Bronchial epithelial cell (primary cell): Measurements from ENCODE around the gene GNAS-AS1. TPM values are rescaled to one million over a fixed set of nuclear protein-coding genes. Genes with fewer than 3 reads are reported as not detected.
A peak's percentile ranks its signal among the peaks of the same experiment; 100 is the strongest.

Source experiments
- DNase-seq: peaks from one replicate; pipeline ENCODE4 v3.0.0-alpha.2; 2010; ENCODE audit warnings: low read depth
- FAIRE-seq: peaks from 2 replicates; lab custom pipeline; 2011; peaks lifted over from hg19 to GRCh38; lab: Jason Lieb, UNC
- H3K27me3 ChIP-seq: 2 replicates; pipeline ENCODE4 v1.5.1; 2011; ENCODE audit warnings: low read length; ENCODE audit not compliant: control insufficient read depth, insufficient read depth
- H3K36me3 ChIP-seq: 2 replicates; pipeline ENCODE4 v1.5.1; 2011; ENCODE audit warnings: low read length; ENCODE audit not compliant: control insufficient read depth, insufficient read depth
- H3K4me3 ChIP-seq: 2 replicates; pipeline ENCODE4 v1.5.1; 2011; ENCODE audit warnings: mild to moderate bottlenecking, low read depth, low read length, control low read depth
- CTCF ChIP-seq: IDR thresholded peaks from 2 replicates; pipeline ENCODE4 v1.5.1; 2011; ENCODE audit warnings: mild to moderate bottlenecking, moderate library complexity, low read length, control low read depth, inconsistent platforms; ENCODE audit not compliant: insufficient read depth, severe bottlenecking
- total RNA-seq: library from RNA; depleted of rRNA; stranded (reverse); fragments of >200 nt; gene quantifications from 2 replicates; pipeline ENCODE4 v1.2.1, GENCODE V29; 2014

GNAS-AS1 gene
- total RNA-seq, 1 donor from 2014 or later, result 1.3 TPM

- no peaks in the 10 kb centered on the region for H3K36me3 ChIP-seq
- no peak for TF ChIP-seq CTCF
- H3K4me3 ChIP-seq, result no peak overlapping the region
- FAIRE-seq (no peak), DNase-seq (no peak)
- H3K27me3 ChIP-seq, result no peaks in the 10 kb centered on the region
Observed at GRCh38 chr20:58871533-58872102, 20.9 kb upstream of the GNAS-AS1 start.

- Histone ChIP-seq H3K4me3 (no peak overlapping the region), H3K27me3 (no peaks in the 10 kb centered on the region), H3K36me3 (no peaks in the 10 kb centered on the region)
- no peak for FAIRE-seq
- DNase-seq, result peak; percentile 43
- peak; percentile 90 for TF ChIP-seq CTCF
Observed at GRCh38 chr20:58870293-58871014, 19.8 kb upstream of the GNAS-AS1 start.

GRCh38 chr20:58869662-58870227 lies 19.0 kb upstream of the GNAS-AS1 start:
- FAIRE-seq, result no peak

GRCh38 chr20:58868795-58869194 lies 18.1 kb upstream of the GNAS-AS1 start:
- Histone ChIP-seq H3K4me3 (no peak overlapping the region), H3K36me3 (no peaks in the 10 kb centered on the region), H3K27me3 (no peaks in the 10 kb centered on the region)
- peak; percentile 35 for TF ChIP-seq CTCF
- no peak for FAIRE-seq
- no peak for DNase-seq

More at GRCh38 chr20:58869662-58870227, 19.0 kb upstream of the GNAS-AS1 start:
- H3K4me3 ChIP-seq, result no peak overlapping the region
- no peak for DNase-seq
- no peak for TF ChIP-seq CTCF
- H3K36me3 ChIP-seq, result no peaks in the 10 kb centered on the region
- H3K27me3 ChIP-seq, result no peaks in the 10 kb centered on the region

GRCh38 chr20:58867211-58867610 lies 16.5 kb upstream of the GNAS-AS1 start:
- FAIRE-seq, result no peak
- H3K36me3 ChIP-seq, result no peaks in the 10 kb centered on the region
- no peak overlapping the region for H3K4me3 ChIP-seq
- no peaks in the 10 kb centered on the region for H3K27me3 ChIP-seq
- DNase-seq, result no peak
- no peak for TF ChIP-seq CTCF
